AG09309 (cell line): Measurements from ENCODE around the gene ASTN2.

Experiments
- DNase-seq: peaks from one replicate; pipeline ENCODE4 v3.0.0-alpha.2; 2010; ENCODE audit warnings: low read depth
- H3K4me3 ChIP-seq: 2 replicates; pipeline ENCODE4 v1.5.1; 2011; ENCODE audit warnings: mild to moderate bottlenecking, low read depth, low read length, moderate library complexity; ENCODE audit not compliant: control insufficient read depth
- TF ChIP-seq, protein P1 (sequence below): IDR thresholded peaks from 2 replicates; pipeline ENCODE4 v1.5.1; 2011; ENCODE audit warnings: mild to moderate bottlenecking, low read depth, low read length, inconsistent platforms; ENCODE audit not compliant: insufficient read depth, control insufficient read depth; ENCODE audit errors: missing control alignments

Gene ASTN2

DNA sequence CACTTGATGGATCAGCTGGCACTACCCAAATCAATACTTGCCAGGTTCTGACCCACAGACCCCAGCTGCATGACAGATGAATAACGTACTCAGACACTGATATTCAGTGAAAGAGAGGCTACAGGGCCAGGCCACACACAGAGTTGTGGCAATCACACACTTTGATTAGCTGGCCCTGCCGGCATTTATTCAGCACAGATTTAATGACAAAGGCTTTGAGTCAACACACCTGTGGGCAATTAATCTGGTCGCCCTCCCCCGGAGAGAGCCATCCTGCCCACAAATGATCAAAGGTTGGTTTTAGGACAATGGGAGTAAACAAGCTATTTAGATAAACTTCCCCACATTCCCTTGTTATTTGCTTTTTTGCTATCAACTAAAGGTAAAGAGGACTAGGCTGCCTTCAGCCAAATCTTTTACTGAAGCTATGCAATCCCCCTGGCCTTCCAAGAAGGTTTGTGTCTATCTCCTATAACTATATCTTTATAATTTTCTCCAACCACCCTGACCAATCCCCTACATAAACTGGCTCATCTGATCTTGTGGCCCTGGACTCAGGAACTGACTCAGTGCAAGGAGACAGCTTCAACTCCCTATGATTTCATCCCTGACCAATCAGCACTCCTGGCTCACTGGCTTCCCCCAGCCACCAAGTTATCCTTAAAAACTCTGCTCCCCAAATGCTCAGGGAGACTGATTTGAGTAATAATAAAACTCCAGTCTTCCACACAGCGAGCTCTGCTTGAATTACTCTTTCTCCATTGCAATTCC is 740.5 kb downstream of the ASTN2 start:
- H3K4me3 ChIP-seq: no peak overlapping the region
- TF ChIP-seq, protein P1, sequence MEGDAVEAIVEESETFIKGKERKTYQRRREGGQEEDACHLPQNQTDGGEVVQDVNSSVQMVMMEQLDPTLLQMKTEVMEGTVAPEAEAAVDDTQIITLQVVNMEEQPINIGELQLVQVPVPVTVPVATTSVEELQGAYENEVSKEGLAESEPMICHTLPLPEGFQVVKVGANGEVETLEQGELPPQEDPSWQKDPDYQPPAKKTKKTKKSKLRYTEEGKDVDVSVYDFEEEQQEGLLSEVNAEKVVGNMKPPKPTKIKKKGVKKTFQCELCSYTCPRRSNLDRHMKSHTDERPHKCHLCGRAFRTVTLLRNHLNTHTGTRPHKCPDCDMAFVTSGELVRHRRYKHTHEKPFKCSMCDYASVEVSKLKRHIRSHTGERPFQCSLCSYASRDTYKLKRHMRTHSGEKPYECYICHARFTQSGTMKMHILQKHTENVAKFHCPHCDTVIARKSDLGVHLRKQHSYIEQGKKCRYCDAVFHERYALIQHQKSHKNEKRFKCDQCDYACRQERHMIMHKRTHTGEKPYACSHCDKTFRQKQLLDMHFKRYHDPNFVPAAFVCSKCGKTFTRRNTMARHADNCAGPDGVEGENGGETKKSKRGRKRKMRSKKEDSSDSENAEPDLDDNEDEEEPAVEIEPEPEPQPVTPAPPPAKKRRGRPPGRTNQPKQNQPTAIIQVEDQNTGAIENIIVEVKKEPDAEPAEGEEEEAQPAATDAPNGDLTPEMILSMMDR: no peak
- DNase-seq: no peak

DNA sequence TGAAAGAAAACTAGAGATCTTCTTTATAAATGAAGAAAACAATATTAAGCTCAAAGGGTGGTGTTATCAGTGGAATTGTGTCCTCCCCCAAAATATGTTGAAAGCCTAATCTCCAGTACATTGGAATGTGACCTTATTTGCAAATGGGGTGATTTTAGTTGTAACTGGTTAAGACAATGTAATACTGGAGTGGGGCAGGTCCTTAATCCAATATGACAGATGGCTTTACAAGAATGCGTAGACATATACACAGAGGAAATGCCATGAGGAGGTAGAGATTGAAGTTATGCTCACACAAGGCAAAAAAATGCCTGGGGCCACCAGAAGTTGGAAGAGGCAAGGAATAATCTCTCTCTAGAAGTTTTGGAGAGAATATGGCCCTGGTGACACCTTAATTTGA is 741.5 kb downstream of the ASTN2 start:
- TF ChIP-seq, protein P1: no peak
- no peak overlapping the region for H3K4me3 ChIP-seq
- DNase-seq: no peak

DNA sequence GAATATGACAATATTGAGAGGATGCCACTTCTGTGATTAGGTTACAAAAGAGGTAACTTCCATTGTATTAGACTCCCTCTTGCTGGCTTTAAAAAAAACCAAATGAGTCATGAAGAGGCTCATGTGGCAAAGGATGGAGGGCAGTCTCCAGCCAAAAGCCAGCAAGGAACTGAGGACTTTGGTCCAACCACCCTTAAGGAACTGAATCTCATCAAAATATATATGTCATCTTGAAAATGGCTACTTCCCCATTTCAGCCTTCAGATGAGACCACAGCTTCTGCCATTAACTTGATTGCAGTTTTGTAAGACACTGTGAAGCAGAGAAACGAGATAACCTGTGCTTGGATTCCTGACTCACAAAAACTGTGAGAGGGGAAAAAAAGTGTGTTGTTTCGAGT is 743.3 kb downstream of the ASTN2 start:
- TF ChIP-seq, protein P1: no peak
- no peak for DNase-seq
- no peak overlapping the region for H3K4me3 ChIP-seq

- H3K4me3 ChIP-seq: no peak overlapping the region
- DNase-seq: no peak
- TF ChIP-seq, protein P1: no peak
Observed at GRCh38 chr9:116668970-116669695, 745.7 kb downstream of the ASTN2 start.

DNA sequence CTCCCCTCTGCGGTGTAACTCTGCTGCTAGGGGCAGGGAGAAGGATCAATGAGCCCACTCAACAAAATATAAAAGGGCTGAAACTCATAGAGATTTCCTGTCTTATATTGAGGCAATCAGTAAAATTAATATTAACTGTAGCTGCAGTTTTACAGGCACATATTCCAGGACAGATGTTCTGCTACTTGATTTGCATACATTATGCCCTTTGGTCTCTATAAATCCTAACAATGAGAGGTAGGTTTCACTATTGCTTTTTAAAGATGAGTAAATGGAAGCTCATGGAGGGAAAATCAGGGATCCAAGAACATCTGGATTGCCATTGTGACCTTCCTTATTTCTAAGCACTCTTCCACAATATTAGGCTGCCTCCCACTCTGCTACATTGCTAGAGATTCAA is 751.3 kb downstream of the ASTN2 start:
- TF ChIP-seq, protein P1: no peak
- no peak overlapping the region for H3K4me3 ChIP-seq
- DNase-seq: no peak

DNA sequence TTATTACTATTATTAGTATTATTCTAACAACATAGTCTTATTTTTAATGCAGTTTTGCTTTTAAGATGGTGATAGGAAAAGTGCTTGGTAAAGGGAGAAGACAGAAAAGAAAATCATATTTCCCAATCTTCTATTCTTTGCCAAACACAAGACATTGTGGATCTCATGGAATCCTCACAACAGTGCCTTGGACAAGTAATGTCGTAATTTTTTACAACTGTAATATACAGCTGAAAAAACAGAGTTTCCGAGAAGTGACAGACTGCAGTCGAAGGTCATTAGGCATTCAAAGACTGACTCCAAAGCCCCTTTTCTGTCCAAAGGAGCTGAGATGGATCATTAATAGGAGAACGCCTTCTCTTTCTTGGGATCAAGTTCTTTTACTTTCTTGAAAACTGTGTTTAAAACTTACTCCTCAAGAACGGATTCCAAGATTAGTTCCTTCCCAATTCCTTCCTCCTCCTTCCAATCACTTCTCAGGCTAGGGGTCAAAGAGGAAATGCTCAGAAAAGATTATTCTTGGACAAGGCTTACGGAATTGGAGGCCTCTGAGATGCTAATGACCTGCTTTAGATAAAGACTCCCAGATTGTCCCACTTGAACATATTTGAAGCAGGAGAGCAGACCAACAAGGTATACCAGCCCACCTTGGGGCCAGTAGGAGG is 752.1 kb downstream of the ASTN2 start:
- no peak overlapping the region for H3K4me3 ChIP-seq
- DNase-seq: no peak
- TF ChIP-seq, protein P1: no peak
